Common myeloid progenitor, CD34-positive (primary cell): ENCODE measurements around the gene RANBP2.
"Not testable (repeated sequence)": the region's sequence is repeated elsewhere in the genome, so short reads cannot be mapped to it uniquely, and the experiment has no call there.

Experiments
- CTCF ChIA-PET: fragments of 350-600 bp; sonication (Branson Sonifier 250); formaldehyde crosslinking; loops from one replicate; lab custom pipeline; 2021; ENCODE audit warnings: antibody characterized with exemption; lab: Charles Lee
- POLR2A ChIA-PET: fragments of 350-600 bp; sonication (Branson Sonifier 250); formaldehyde crosslinking; loops from one replicate; lab custom pipeline; 2021; ENCODE audit warnings: antibody characterized with exemption; lab: Charles Lee
- DNase-seq, 3 donors: peaks; one replicate each; pipeline versions ENCODE4 v3.0.0 to v3.0.0-alpha.2; 2013
- H3K27ac ChIP-seq, 2 experiments: 1 replicate in 1 of 2; 2 replicates in 1 of 2; pipeline ENCODE4 v1.7.0; 2013; ENCODE audit warnings: inconsistent platforms in 2 of 2, low read length in 2 of 2, mild to moderate bottlenecking in 2 of 2, low read depth in 1 of 2, moderate library complexity in 1 of 2; ENCODE audit not compliant: severe bottlenecking in 2 of 2, insufficient read depth in 1 of 2, poor library complexity in 1 of 2
- H3K27me3 ChIP-seq, 5 experiments: replicated peaks in 2 of 5; 1 replicate in 3 of 5; 2 replicates in 2 of 5; pipeline versions ENCODE4 v1.6.1 to v1.7.0; 2013; ENCODE audit warnings: low read length in 4 of 5, mild to moderate bottlenecking in 2 of 5, moderate library complexity in 2 of 5, inconsistent platforms in 1 of 5; ENCODE audit not compliant: insufficient read depth in 5 of 5, control insufficient read depth in 4 of 5
- H3K36me3 ChIP-seq, 4 experiments: 1 replicate in 2 of 4; 2 replicates in 2 of 4; pipeline versions ENCODE4 v1.6.1 to v1.7.0; 2013; ENCODE audit warnings: low read length in 3 of 4, control low read depth in 1 of 4, mild to moderate bottlenecking in 1 of 4; ENCODE audit not compliant: control insufficient read depth in 4 of 4, insufficient read depth in 4 of 4
- H3K4me1 ChIP-seq, 4 experiments: 1 replicate in 3 of 4; 2 replicates in 1 of 4; pipeline versions ENCODE4 v1.6.1 to v1.7.1; 2013; ENCODE audit warnings: low read length in 3 of 4, mild to moderate bottlenecking in 3 of 4, control low read depth in 1 of 4, inconsistent platforms in 1 of 4, moderate library complexity in 1 of 4; ENCODE audit not compliant: control insufficient read depth in 4 of 4, insufficient read depth in 4 of 4; ENCODE audit errors: control extremely low read depth in 1 of 4
- H3K4me3 ChIP-seq, 7 experiments: 1 replicate in 4 of 7; 2 replicates in 3 of 7; pipeline versions ENCODE4 v1.5.1 to v1.7.0; 2013; ENCODE audit warnings: mild to moderate bottlenecking in 7 of 7, low read length in 6 of 7, moderate library complexity in 6 of 7, inconsistent platforms in 2 of 7, low read depth in 2 of 7, control low read depth in 1 of 7; ENCODE audit not compliant: insufficient read depth in 4 of 7, control insufficient read depth in 1 of 7; ENCODE audit errors: extremely low read depth in 1 of 7
- H3K9me3 ChIP-seq, 5 experiments: 1 replicate in 4 of 5; 2 replicates in 1 of 5; pipeline versions ENCODE4 v1.6.1 to v1.7.1; 2013; ENCODE audit warnings: low read length in 4 of 5, mild to moderate bottlenecking in 2 of 5, inconsistent platforms in 1 of 5, low read depth in 1 of 5, moderate library complexity in 1 of 5; ENCODE audit not compliant: control insufficient read depth in 4 of 5, insufficient read depth in 2 of 5; ENCODE audit errors: control extremely low read depth in 1 of 5
- WGBS: methylation state at CpG from one replicate; pipeline ENCODE4 v1.1.5; 2013; ENCODE audit not compliant: insufficient coverage; 5-methylcytosine and 5-hydroxymethylcytosine counted together

Gene RANBP2

DNA sequence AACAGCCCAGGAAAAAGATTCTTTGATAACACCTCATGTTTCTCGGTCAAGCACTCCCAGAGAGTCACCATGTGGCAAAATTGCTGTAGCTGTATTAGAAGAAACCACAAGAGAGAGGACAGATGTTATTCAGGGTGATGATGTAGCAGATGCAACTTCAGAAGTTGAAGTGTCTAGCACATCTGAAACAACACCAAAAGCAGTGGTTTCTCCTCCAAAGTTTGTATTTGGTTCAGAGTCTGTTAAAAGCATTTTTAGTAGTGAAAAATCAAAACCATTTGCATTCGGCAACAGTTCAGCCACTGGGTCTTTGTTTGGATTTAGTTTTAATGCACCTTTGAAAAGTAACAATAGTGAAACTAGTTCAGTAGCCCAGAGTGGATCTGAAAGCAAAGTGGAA, 48.6 kb downstream of the RANBP2 start:
- POLR2A ChIA-PET, H3K27me3 ChIP-seq, H3K27ac ChIP-seq, H3K4me1 ChIP-seq, DNase-seq, H3K9me3 ChIP-seq, H3K4me3 ChIP-seq, CTCF ChIA-PET: not testable (repeated sequence)
- H3K36me3 ChIP-seq, result peaks cover 26 to 59% (median 40%) of the 10 kb centered on the region in 4 experiments
- no CpG with 5 or more reads among the region's 2 CpGs for WGBS

DNA sequence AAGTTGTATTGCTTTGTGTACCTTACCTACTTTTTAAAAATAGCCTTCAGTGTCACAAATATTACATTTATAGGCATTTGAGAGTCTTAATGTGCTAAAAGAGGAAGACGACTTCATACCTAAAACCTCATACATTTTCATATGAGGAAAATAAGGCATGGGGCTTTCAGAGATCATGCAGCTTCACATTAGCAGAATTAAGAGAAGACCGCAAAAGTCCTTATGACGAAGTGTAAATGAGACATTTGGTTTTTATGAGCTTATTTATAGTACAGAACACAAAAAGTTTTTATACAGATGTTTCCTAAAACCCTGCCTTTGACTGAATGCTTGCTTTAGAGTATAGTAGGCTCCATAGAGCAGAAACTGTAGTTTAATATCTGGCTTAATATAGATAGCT, 57.2 kb downstream of the RANBP2 start:
- no peaks in the 10 kb centered on the region for H3K27me3 ChIP-seq
- no peak overlapping the region for H3K27ac ChIP-seq
- peaks cover 0 to 8% (median 3%) of the 10 kb centered on the region in 4 experiments for H3K4me1 ChIP-seq
- CTCF ChIA-PET, result no interaction called here
- H3K9me3 ChIP-seq, result no peaks in the 10 kb centered on the region
- POLR2A ChIA-PET, result no interaction called here
- DNase-seq, result peak in 1 of 3 donors; percentile 19
- WGBS, result no CpG with 5 or more reads among the region's 3 CpGs
- H3K4me3 ChIP-seq, result no peak overlapping the region
- H3K36me3 ChIP-seq, result peaks cover 28 to 77% (median 50%) of the 10 kb centered on the region in 4 experiments

DNA sequence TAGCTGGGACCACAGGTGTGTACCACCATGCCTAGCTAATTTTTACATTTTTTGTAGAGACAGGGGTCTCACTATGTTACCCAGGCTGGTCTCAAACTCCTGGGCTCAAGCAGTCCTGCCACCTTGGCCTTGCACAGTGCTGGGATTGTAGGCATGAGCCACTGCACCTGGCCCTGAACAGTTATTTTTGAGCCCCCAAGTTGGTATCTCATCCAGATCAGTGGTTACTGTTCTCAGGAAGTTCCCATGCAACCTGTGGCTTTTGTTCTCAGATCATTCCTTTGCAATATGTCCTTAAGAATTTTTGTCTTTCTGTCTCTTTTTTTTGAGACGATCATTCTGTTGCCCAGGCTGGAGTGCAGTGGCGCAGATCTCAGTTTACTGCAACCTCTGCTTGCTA, 59.6 kb downstream of the RANBP2 start:
- Histone ChIP-seq H3K9me3 (no peaks in the 10 kb centered on the region), H3K27me3 (no peaks in the 10 kb centered on the region), H3K4me3 (no peak overlapping the region), H3K36me3 (peaks cover 19 to 76% (median 45%) of the 10 kb centered on the region in 4 experiments), H3K27ac (no peak overlapping the region), H3K4me1 (peaks cover 0 to 8% (median 3%) of the 10 kb centered on the region in 4 experiments)
- CTCF ChIA-PET, result interaction anchor here (1.2 kb wide), 1 partner anchor 11 kb away, joined by 5 read pairs; no protein-coding TSS in a partner anchor
- DNase-seq, result no peak
- POLR2A ChIA-PET, result no interaction called here
- 64% methylated on average over 2 of the region's 2 CpGs for WGBS

DNA sequence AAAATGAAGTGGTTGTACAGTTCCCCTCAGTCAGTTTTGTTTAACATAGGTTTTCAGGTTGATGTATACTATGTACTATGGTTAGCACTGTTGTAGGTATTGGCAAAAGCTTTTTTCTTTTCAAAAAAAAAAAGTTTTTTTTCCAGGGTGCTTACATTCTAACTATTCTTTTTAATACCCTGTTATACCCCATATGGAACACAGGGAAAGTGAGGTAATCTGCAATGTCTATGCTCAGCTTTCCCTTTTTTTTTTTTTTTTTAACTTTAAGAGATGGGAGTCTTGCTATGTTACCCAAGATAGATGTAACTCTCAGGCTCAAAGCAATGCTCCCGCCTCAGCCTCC, 66.7 kb downstream of the RANBP2 start:
- H3K4me3 ChIP-seq, result peak overlapping the region in 6 of 7 experiments; percentile 75 to 96 (median 79)
- peak overlapping the region; percentile 2 to 85 for H3K27ac ChIP-seq
- H3K9me3 ChIP-seq, result no peaks in the 10 kb centered on the region
- no CpG with 5 or more reads among the region's 1 CpG for WGBS
- H3K27me3 ChIP-seq, result no peaks in the 10 kb centered on the region
- peaks cover 3 to 35% (median 17%) of the 10 kb centered on the region in 4 experiments for H3K36me3 ChIP-seq
- H3K4me1 ChIP-seq, result peaks cover 0 to 21% (median 12%) of the 10 kb centered on the region in 4 experiments
- DNase-seq, result no peak
- ChIA-PET POLR2A (interaction anchor here (0.6 kb wide), 1 partner anchor 161 kb away, joined by 3 read pairs; no protein-coding TSS in a partner anchor), CTCF (no interaction called here)

DNA sequence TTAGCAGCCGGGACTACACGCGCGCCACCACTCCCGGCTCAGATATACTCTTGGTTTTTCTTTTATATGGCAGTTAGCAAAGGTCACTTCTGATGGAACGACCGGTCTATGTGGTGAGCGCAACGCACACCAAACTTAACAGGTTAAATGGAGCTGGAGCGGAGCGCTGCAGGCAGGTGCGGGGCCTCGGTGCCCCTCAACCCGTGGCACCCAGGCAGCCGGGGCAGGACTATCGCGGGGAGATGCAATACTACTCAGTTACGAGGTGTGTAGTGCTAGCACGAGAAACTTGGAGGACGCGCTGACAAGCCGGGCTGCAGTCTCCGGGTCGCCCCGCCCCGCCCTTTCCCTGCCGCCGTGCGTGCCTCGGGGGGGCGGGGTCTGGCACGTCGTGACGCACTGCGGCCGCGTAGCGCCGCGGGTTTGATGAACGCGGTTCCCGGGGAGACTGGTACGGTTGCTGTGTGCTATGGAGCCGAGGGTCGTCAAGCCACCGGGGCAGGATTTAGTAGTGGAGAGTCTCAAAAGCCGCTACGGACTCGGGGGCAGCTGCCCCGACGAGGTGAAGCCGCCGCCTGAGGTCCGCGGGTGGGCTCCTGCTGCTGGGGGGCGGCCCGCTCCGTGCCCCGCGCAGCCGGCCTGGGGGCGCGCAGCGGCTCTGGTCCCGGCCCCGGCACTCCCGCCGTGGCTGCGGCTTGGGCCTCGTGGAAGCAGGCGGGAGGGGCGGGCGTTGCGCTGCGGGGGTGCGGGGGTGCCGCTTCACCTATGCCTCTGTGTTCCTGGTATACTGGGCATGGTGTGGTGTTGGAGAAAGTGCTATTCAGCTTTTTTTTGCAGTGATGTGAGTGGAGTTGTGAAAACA, 67.3 kb downstream of the RANBP2 start, which contains the start of gene CCDC138:
Gene CCDC138, plus strand, starts transcription at position 418 of the 862 bp plus-strand sequence. Its CDS starts 52 bp downstream, at position 470.
- CTCF ChIA-PET, result no interaction called here
- H3K9me3 ChIP-seq, result no peaks in the 10 kb centered on the region
- WGBS, result 0% methylated on average over 54 of the region's 78 CpGs
- H3K27ac ChIP-seq, result peak within 1 kb of the TSS; percentile 64 to 85
- DNase-seq, result peak; percentile 89 to 96 (median 95)
- POLR2A ChIA-PET, result no interaction called here
- H3K4me1 ChIP-seq, result peaks cover 0 to 21% (median 12%) of the 10 kb centered on the region in 4 experiments
- H3K36me3 ChIP-seq, result peaks cover 3 to 31% (median 15%) of the 10 kb centered on the region in 4 experiments
- H3K27me3 ChIP-seq, result no peaks in the 10 kb centered on the region
- H3K4me3 ChIP-seq, result peak within 1 kb of the TSS; percentile 75 to 96 (median 80)

DNA sequence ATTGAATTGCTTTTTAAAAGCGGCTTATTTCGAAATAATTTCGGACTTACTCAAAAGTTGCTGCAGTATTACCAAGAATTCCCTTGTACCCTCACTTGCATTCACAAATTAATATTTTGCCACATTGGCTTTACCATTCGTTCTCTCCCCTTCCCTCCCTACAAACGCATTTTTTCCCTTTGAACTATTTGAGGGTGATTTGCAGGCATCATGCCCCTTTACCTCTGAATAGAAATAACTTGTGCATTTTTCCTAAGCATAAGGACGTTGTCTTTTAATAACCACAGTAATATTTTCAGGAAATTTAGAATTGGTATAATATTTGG, 67.9 kb downstream of the RANBP2 start:
- CTCF ChIA-PET, result no interaction called here
- Histone ChIP-seq H3K36me3 (peaks cover 4 to 31% (median 15%) of the 10 kb centered on the region in 4 experiments), H3K4me1 (peaks cover 0 to 21% (median 12%) of the 10 kb centered on the region in 4 experiments), H3K9me3 (no peaks in the 10 kb centered on the region), H3K27me3 (no peaks in the 10 kb centered on the region), H3K27ac (peak overlapping the region; percentile 64 to 85), H3K4me3 (peak overlapping the region; percentile 75 to 96 (median 80))
- POLR2A ChIA-PET, result no interaction called here
- 13% methylated on average over 1 of the region's 6 CpGs for WGBS
- no peak for DNase-seq
